Aorta (tissue), 5 donors: ENCODE data around the gene CAMSAP3. TPM values are rescaled to one million over a fixed set of nuclear protein-coding genes. Genes with fewer than 3 reads are reported as not detected.

Experiments
- ATAC-seq: fragments of 200-7000 bp; cut with Tn5 transposase; one replicate; pipeline ENCODE4 v1.9.1; 2022; ENCODE audit warnings: moderate library complexity; ENCODE audit not compliant: low FRiP score
- DNase-seq, 2 donors: peaks; one replicate each; pipeline ENCODE4 v3.0.0-alpha.2; 2020
- H3K27ac ChIP-seq, 2 donors: one replicate each; pipeline ENCODE4 v1.5.1; 2013; ENCODE audit warnings: low read length in 2 of 2, mild to moderate bottlenecking in 2 of 2, moderate library complexity in 2 of 2, control low read depth in 1 of 2, inconsistent platforms in 1 of 2, low read depth in 1 of 2
- H3K27me3 ChIP-seq, 2 donors: one replicate each; pipeline ENCODE4 v1.6.1; 2013; ENCODE audit warnings: control low read depth in 1 of 2, low read length in 1 of 2, mild to moderate bottlenecking in 1 of 2, moderate library complexity in 1 of 2; ENCODE audit not compliant: insufficient read depth in 2 of 2, control insufficient read depth in 1 of 2
- H3K36me3 ChIP-seq, 2 donors: one replicate each; pipeline ENCODE4 v1.6.1; 2013; ENCODE audit warnings: control low read depth in 1 of 2, low read length in 1 of 2, mild to moderate bottlenecking in 1 of 2; ENCODE audit not compliant: insufficient read depth in 2 of 2, control insufficient read depth in 1 of 2
- H3K4me1 ChIP-seq, 2 donors: one replicate each; pipeline ENCODE4 v1.6.1; 2013; ENCODE audit warnings: low read length in 2 of 2, control low read depth in 1 of 2, mild to moderate bottlenecking in 1 of 2, moderate library complexity in 1 of 2; ENCODE audit not compliant: insufficient read depth in 2 of 2, control insufficient read depth in 1 of 2
- H3K4me3 ChIP-seq, 2 donors: one replicate each; pipeline ENCODE4 v1.5.1; 2013; ENCODE audit warnings: low read length in 2 of 2, control low read depth in 1 of 2, mild to moderate bottlenecking in 1 of 2
- H3K9me3 ChIP-seq: one replicate; pipeline ENCODE4 v1.6.1; 2013; ENCODE audit warnings: mild to moderate bottlenecking, low read length; ENCODE audit not compliant: control insufficient read depth
- WGBS, 2 donors: extraction: QIAGEN DNeasy Blood & Tissue Kit; methylation state at CpG; one replicate each; pipeline ENCODE4 v1.1.7; 2013; 5-methylcytosine and 5-hydroxymethylcytosine counted together
- intact Hi-C, 2 donors: fragments of 100-400 bp; cut with DNase I; formaldehyde crosslinking; loops; one replicate each; pipeline versions ENCODE4 v1.14.2 to v1.15.0; 2022
- polyA plus RNA-seq, 2 donors: library from polyadenylated mRNA; stranded (reverse); fragments of 200-250 nt; gene quantifications; one replicate each; pipeline ENCODE4 v1.2.3, GENCODE V29; 2013
- total RNA-seq, 2 donors: library from RNA; stranded (reverse); fragmentation: NEBNext Ultra II Directional; extraction: Animal tissue kit (Norgen Biotek cat#: 25700); gene quantifications; one replicate each; pipeline ENCODE4 v1.2.1, GENCODE V29; 2021
- donor health status: healthy with polysubstance abuse.
- donor health status: Bipolar disorder and iron deficiency.
- donor health status: DM: no; HTN: no; CAD: no.
- donor health status: DM: no; HTN: no; CAD: no.
- donor health status: DM: yes; HTN: yes; CAD: no.

Gene CAMSAP3
- total and polyA plus RNA-seq, 4 donors: 0.05 to 5.0 TPM; not detected in 2

GRCh38 chr19:7605490-7606222 is 10.0 kb downstream of the CAMSAP3 start:
- 60 to 66% methylated on average over 14 of the region's 14 CpGs for WGBS, 2 donors
- no peaks in the 10 kb centered on the region for H3K27me3 ChIP-seq

GRCh38 chr19:7606289-7606688 is 10.6 kb downstream of the CAMSAP3 start:
- no peak for DNase-seq
- WGBS, 2 donors: 78 to 84% methylated on average over 15 to 17 of the region's 17 CpGs
- ATAC-seq: no peak
- no peak overlapping the region for H3K4me3 ChIP-seq
- H3K9me3 ChIP-seq: no peaks in the 10 kb centered on the region
- no peaks in the 10 kb centered on the region for H3K36me3 ChIP-seq
- intact Hi-C loops: no loop called here
- no peaks in the 10 kb centered on the region for H3K27me3 ChIP-seq
- no peak overlapping the region for H3K27ac ChIP-seq
- H3K4me1 ChIP-seq: no peaks in the 10 kb centered on the region

More at GRCh38 chr19:7605490-7606222, 10.0 kb downstream of the CAMSAP3 start:
- Histone ChIP-seq H3K4me1 (no peaks in the 10 kb centered on the region), H3K36me3 (no peaks in the 10 kb centered on the region), H3K4me3 (no peak overlapping the region), H3K27ac (no peak overlapping the region), H3K9me3 (no peaks in the 10 kb centered on the region)
- intact Hi-C loops: no loop called here
- DNase-seq (no peak), ATAC-seq (no peak)

- no peak for ATAC-seq
- Histone ChIP-seq H3K9me3 (no peaks in the 10 kb centered on the region), H3K27ac (no peak overlapping the region), H3K36me3 (no peaks in the 10 kb centered on the region), H3K4me3 (no peak overlapping the region), H3K4me1 (no peaks in the 10 kb centered on the region), H3K27me3 (no peaks in the 10 kb centered on the region)
- no peak for DNase-seq
- 75 to 85% methylated on average over 9 to 10 of the region's 10 CpGs for WGBS, 2 donors
- intact Hi-C loops: no loop called here
Measured at GRCh38 chr19:7607212-7607873, 11.7 kb downstream of the CAMSAP3 start.

- no peak for ATAC-seq
- WGBS, 2 donors: 88% methylated on average over 23 to 25 of the region's 25 CpGs
- no peaks in the 10 kb centered on the region for H3K9me3 ChIP-seq
- no peaks in the 10 kb centered on the region for H3K36me3 ChIP-seq
- no peaks in the 10 kb centered on the region for H3K27me3 ChIP-seq
- no peak overlapping the region for H3K27ac ChIP-seq
- no peaks in the 10 kb centered on the region for H3K4me1 ChIP-seq
- DNase-seq: no peak
- intact Hi-C loops: no loop called here
- H3K4me3 ChIP-seq: no peak overlapping the region
Measured at GRCh38 chr19:7607874-7608560, 12.4 kb downstream of the CAMSAP3 start.

- no peaks in the 10 kb centered on the region for H3K27me3 ChIP-seq
- intact Hi-C loops: no loop called here
- 80 to 85% methylated on average over 31 of the region's 31 CpGs for WGBS, 2 donors
- DNase-seq (no peak), ATAC-seq (no peak)
- no peak overlapping the region for H3K4me3 ChIP-seq
- no peak overlapping the region for H3K27ac ChIP-seq
- no peaks in the 10 kb centered on the region for H3K4me1 ChIP-seq
- no peaks in the 10 kb centered on the region for H3K36me3 ChIP-seq
- no peaks in the 10 kb centered on the region for H3K9me3 ChIP-seq
Measured at GRCh38 chr19:7610491-7611240, 15.0 kb downstream of the CAMSAP3 start.

GRCh38 chr19:7611541-7612279 is 16.0 kb downstream of the CAMSAP3 start:
- no peak overlapping the region for H3K27ac ChIP-seq
- no peaks in the 10 kb centered on the region for H3K27me3 ChIP-seq
- DNase-seq (no peak), ATAC-seq (peak; percentile 5)
- H3K4me3 ChIP-seq: no peak overlapping the region
- H3K9me3 ChIP-seq: no peaks in the 10 kb centered on the region
- no peaks in the 10 kb centered on the region for H3K4me1 ChIP-seq
- 78% methylated on average over 38 to 41 of the region's 41 CpGs for WGBS, 2 donors
- H3K36me3 ChIP-seq: no peaks in the 10 kb centered on the region
- intact Hi-C loops: no loop called here

GRCh38 chr19:7612282-7613274 is 16.9 kb downstream of the CAMSAP3 start:
- 91% methylated on average over 76 to 81 of the region's 81 CpGs for WGBS, 2 donors
- no peaks in the 10 kb centered on the region for H3K9me3 ChIP-seq
- H3K27ac ChIP-seq: no peak overlapping the region
- H3K4me3 ChIP-seq: no peak overlapping the region
- DNase-seq (no peak), ATAC-seq (no peak)
- H3K36me3 ChIP-seq: no peaks in the 10 kb centered on the region
- H3K27me3 ChIP-seq: no peaks in the 10 kb centered on the region
- intact Hi-C loops: no loop called here
- H3K4me1 ChIP-seq: no peaks in the 10 kb centered on the region
